Stimulated activated CD4-positive, alpha-beta T cell treated with anti-CD3 and anti-CD28 coated beads, Interleukin-2, amount 100 ng/mL, for 4 hours (primary cell): ENCODE results near the gene RGS2.

Experiments
- DNase-seq: peaks from one replicate; pipeline ENCODE4 v3.0.0-alpha.2; 2020; ENCODE audit warnings: low read depth

RGS2 gene

GRCh38 chr1:192808518-192809306 is at the start of gene RGS2:
Gene RGS2 (plus strand): TSS chr1:192809039. CDS start chr1:192809072, 33 bp downstream.
- DNase-seq = peak; percentile 80

- DNase-seq = no peak
Measured at GRCh38 chr1:192759104-192759503, 49.7 kb upstream of the RGS2 start.

- DNase-seq = no peak
Measured at GRCh38 chr1:192762265-192762664, 46.6 kb upstream of the RGS2 start.

GRCh38 chr1:192763243-192763642 is 45.6 kb upstream of the RGS2 start:
- DNase-seq = no peak

GRCh38 chr1:192763756-192764155 is 45.1 kb upstream of the RGS2 start:
- DNase-seq = no peak

GRCh38 chr1:192764675-192765074 is 44.2 kb upstream of the RGS2 start:
- no peak for DNase-seq

GRCh38 chr1:192766009-192766625 is 42.7 kb upstream of the RGS2 start:
- DNase-seq = no peak

GRCh38 chr1:192766876-192767275 is 42.0 kb upstream of the RGS2 start:
- DNase-seq = no peak

- no peak for DNase-seq
Measured at GRCh38 chr1:192767798-192768197, 41.0 kb upstream of the RGS2 start.

- no peak for DNase-seq
Measured at GRCh38 chr1:192768463-192768862, 40.4 kb upstream of the RGS2 start.

- no peak for DNase-seq
Measured at GRCh38 chr1:192771341-192771740, 37.5 kb upstream of the RGS2 start.

GRCh38 chr1:192775631-192776030 is 33.2 kb upstream of the RGS2 start:
- no peak for DNase-seq

GRCh38 chr1:192776206-192776605 is 32.6 kb upstream of the RGS2 start:
- DNase-seq = no peak

GRCh38 chr1:192776998-192777397 is 31.8 kb upstream of the RGS2 start:
- DNase-seq = no peak

- DNase-seq = no peak
Measured at GRCh38 chr1:192783791-192784190, 25.0 kb upstream of the RGS2 start.

GRCh38 chr1:192784397-192784796 is 24.4 kb upstream of the RGS2 start:
- DNase-seq = no peak

- no peak for DNase-seq
Measured at GRCh38 chr1:192786576-192786975, 22.3 kb upstream of the RGS2 start.

GRCh38 chr1:192787914-192788585 is 20.8 kb upstream of the RGS2 start:
- no peak for DNase-seq

GRCh38 chr1:192789871-192790270 is 19.0 kb upstream of the RGS2 start:
- no peak for DNase-seq

- DNase-seq = no peak
Measured at GRCh38 chr1:192792628-192793027, 16.2 kb upstream of the RGS2 start.

GRCh38 chr1:192793983-192794767 is 14.7 kb upstream of the RGS2 start:
- no peak for DNase-seq

GRCh38 chr1:192794768-192795035 is 14.1 kb upstream of the RGS2 start:
- DNase-seq = no peak
